Mononuclear cell (primary cell): ENCODE results near the gene VGLL4. TPM values are rescaled to one million over a fixed set of nuclear protein-coding genes. Genes with fewer than 3 reads are reported as not detected.

Experiments
- H3K27me3 ChIP-seq: 2 replicates; pipeline ENCODE4 v1.6.0; 2011; ENCODE audit warnings: low read length, control low read depth; ENCODE audit not compliant: insufficient read depth
- H3K4me1 ChIP-seq: 2 replicates; pipeline ENCODE4 v1.5.1; 2011; ENCODE audit warnings: mild to moderate bottlenecking, low read length, control low read depth; ENCODE audit not compliant: insufficient read depth
- H3K4me3 ChIP-seq: 2 replicates; pipeline ENCODE4 v1.5.1; 2011; ENCODE audit warnings: mild to moderate bottlenecking, low read length, moderate library complexity
- H3K9me3 ChIP-seq: 2 replicates; pipeline ENCODE4 v1.5.1; 2011; ENCODE audit warnings: low read depth, mild to moderate bottlenecking, control low read depth, low read length
- total RNA-seq: library from RNA; depleted of rRNA; stranded (reverse); fragments of >200 nt; gene quantifications from one replicate; pipeline ENCODE4 v1.2.3, GENCODE V29; 2012

Gene VGLL4
- total RNA-seq, 1 donor, result 20.5 TPM

GRCh38 chr3:11566478-11566877 lies 77.2 kb downstream of the VGLL4 start:
- peaks cover 10% of the 10 kb centered on the region for H3K4me1 ChIP-seq
- H3K9me3 ChIP-seq, result no peaks in the 10 kb centered on the region
- H3K4me3 ChIP-seq, result no peak overlapping the region
- no peaks in the 10 kb centered on the region for H3K27me3 ChIP-seq

GRCh38 chr3:11565932-11566331 lies 77.8 kb downstream of the VGLL4 start:
- Histone ChIP-seq H3K27me3 (no peaks in the 10 kb centered on the region), H3K4me3 (no peak overlapping the region), H3K4me1 (peaks cover 5% of the 10 kb centered on the region), H3K9me3 (no peaks in the 10 kb centered on the region)

GRCh38 chr3:11565492-11565891 lies 78.2 kb downstream of the VGLL4 start:
- Histone ChIP-seq H3K27me3 (no peaks in the 10 kb centered on the region), H3K9me3 (no peaks in the 10 kb centered on the region), H3K4me3 (no peak overlapping the region), H3K4me1 (peaks cover under 1% of the 10 kb centered on the region)

GRCh38 chr3:11565072-11565471 lies 78.6 kb downstream of the VGLL4 start:
- H3K4me1 ChIP-seq, result no peaks in the 10 kb centered on the region
- no peak overlapping the region for H3K4me3 ChIP-seq
- no peaks in the 10 kb centered on the region for H3K27me3 ChIP-seq
- no peaks in the 10 kb centered on the region for H3K9me3 ChIP-seq

- Histone ChIP-seq H3K4me1 (no peaks in the 10 kb centered on the region), H3K27me3 (no peaks in the 10 kb centered on the region)
Observed at GRCh38 chr3:11564577-11565001, 79.1 kb downstream of the VGLL4 start.

GRCh38 chr3:11563865-11564185 lies 79.9 kb downstream of the VGLL4 start:
- H3K9me3 ChIP-seq, result no peaks in the 10 kb centered on the region
- no peaks in the 10 kb centered on the region for H3K27me3 ChIP-seq
- H3K4me1 ChIP-seq, result no peaks in the 10 kb centered on the region
- no peak overlapping the region for H3K4me3 ChIP-seq

More at GRCh38 chr3:11564577-11565001, 79.1 kb downstream of the VGLL4 start:
- H3K4me3 ChIP-seq, result no peak overlapping the region
- no peaks in the 10 kb centered on the region for H3K9me3 ChIP-seq

- Histone ChIP-seq H3K4me1 (no peaks in the 10 kb centered on the region), H3K27me3 (no peaks in the 10 kb centered on the region), H3K9me3 (no peaks in the 10 kb centered on the region), H3K4me3 (no peak overlapping the region)
Observed at GRCh38 chr3:11563159-11563864, 80.4 kb downstream of the VGLL4 start.

GRCh38 chr3:11562277-11562881 lies 81.3 kb downstream of the VGLL4 start:
- no peaks in the 10 kb centered on the region for H3K27me3 ChIP-seq
- no peaks in the 10 kb centered on the region for H3K9me3 ChIP-seq
- no peak overlapping the region for H3K4me3 ChIP-seq
- H3K4me1 ChIP-seq, result no peaks in the 10 kb centered on the region

GRCh38 chr3:11560746-11561145 lies 83.0 kb downstream of the VGLL4 start:
- H3K4me1 ChIP-seq, result no peaks in the 10 kb centered on the region
- H3K4me3 ChIP-seq, result no peak overlapping the region
- no peaks in the 10 kb centered on the region for H3K27me3 ChIP-seq
- no peaks in the 10 kb centered on the region for H3K9me3 ChIP-seq

GRCh38 chr3:11559816-11560633 lies 83.7 kb downstream of the VGLL4 start:
- H3K4me1 ChIP-seq, result no peaks in the 10 kb centered on the region
- no peak overlapping the region for H3K4me3 ChIP-seq
- no peaks in the 10 kb centered on the region for H3K27me3 ChIP-seq
- no peaks in the 10 kb centered on the region for H3K9me3 ChIP-seq

GRCh38 chr3:11558918-11559815 lies 84.5 kb downstream of the VGLL4 start:
- Histone ChIP-seq H3K4me1 (no peaks in the 10 kb centered on the region), H3K27me3 (no peaks in the 10 kb centered on the region), H3K4me3 (no peak overlapping the region), H3K9me3 (no peaks in the 10 kb centered on the region)

GRCh38 chr3:11558411-11558903 lies 85.3 kb downstream of the VGLL4 start:
- Histone ChIP-seq H3K27me3 (no peaks in the 10 kb centered on the region), H3K9me3 (no peaks in the 10 kb centered on the region), H3K4me1 (no peaks in the 10 kb centered on the region), H3K4me3 (no peak overlapping the region)

GRCh38 chr3:11558002-11558401 lies 85.7 kb downstream of the VGLL4 start:
- H3K9me3 ChIP-seq, result no peaks in the 10 kb centered on the region
- H3K27me3 ChIP-seq, result no peaks in the 10 kb centered on the region
- no peaks in the 10 kb centered on the region for H3K4me1 ChIP-seq
- no peak overlapping the region for H3K4me3 ChIP-seq

GRCh38 chr3:11556851-11557644 lies 86.7 kb downstream of the VGLL4 start:
- Histone ChIP-seq H3K4me3 (no peak overlapping the region), H3K9me3 (no peaks in the 10 kb centered on the region), H3K4me1 (no peaks in the 10 kb centered on the region), H3K27me3 (no peaks in the 10 kb centered on the region)
